PFSK-1 (cell line): ENCODE results near the gene TMEM11. TPM values are rescaled to one million over a fixed set of nuclear protein-coding genes. Genes with fewer than 3 reads are reported as not detected.

Experiments
- FOXP2 ChIP-seq: optimal IDR thresholded peaks from 2 replicates; pipeline ENCODE3; 2011; ENCODE audit warnings: borderline replicate concordance, control low read depth, inconsistent platforms; ENCODE audit not compliant: insufficient read depth; ENCODE audit errors: extremely low read length, extremely low read depth
- POLR2AphosphoS5 ChIP-seq: IDR thresholded peaks from 2 replicates; pipeline ENCODE4 v1.6.1; 2012; ENCODE audit warnings: low read depth, mild to moderate bottlenecking, control low read depth, low read length, moderate library complexity
- REST ChIP-seq, 2 experiments: IDR thresholded peaks; 2 replicates each; pipeline versions ENCODE4 v1.6.1 to v1.8.0; 2011 to 2012; ENCODE audit warnings: low read depth in 2 of 2, low read length in 2 of 2, control low read depth in 1 of 2, inconsistent platforms in 1 of 2, mild to moderate bottlenecking in 1 of 2, moderate library complexity in 1 of 2; ENCODE audit not compliant: insufficient read depth in 1 of 2
- SIN3A ChIP-seq: IDR thresholded peaks from 2 replicates; pipeline ENCODE4 v1.6.1; 2012; ENCODE audit warnings: mild to moderate bottlenecking, low read length, moderate library complexity, borderline replicate concordance; ENCODE audit not compliant: insufficient read depth
- TAF1 ChIP-seq: IDR thresholded peaks from 2 replicates; pipeline ENCODE4 v1.6.1; 2012; ENCODE audit warnings: low read length, control low read depth, borderline replicate concordance; ENCODE audit not compliant: insufficient read depth
- polyA plus RNA-seq: library from polyadenylated mRNA; unstranded; fragments of >200 nt; gene quantifications from one replicate; pipeline ENCODE4 v1.2.1, GENCODE V29; 2012; ENCODE audit warnings: low read depth, missing spikeins; ENCODE audit not compliant: insufficient read length

The TMEM11 gene
- 72.1 TPM for polyA plus RNA-seq

GRCh38 chr17:21214015-21214776, at the start of gene TMEM11:
TSS of gene TMEM11 (minus strand) at chr17:21214161. CDS start at chr17:21214152, 9 bp downstream.
- TF ChIP-seq FOXP2: peak; percentile 40
- TF ChIP-seq SIN3A: peak; percentile 13; the same call in 1 of the 2 replicates
- 0 out of 4 replicates have a peak, but pooled peaks of 1 of the 2 experiments have one; percentile 20 for TF ChIP-seq REST (IDR thresholded peaks at IDR 0.05; ENCODE audit: insufficient read depth in 1 of 2, low read depth in 2 of 2, low read length in 2 of 2)
- TF ChIP-seq TAF1: peak; percentile 93
- TF ChIP-seq POLR2AphosphoS5: peak; percentile 84

- TF ChIP-seq FOXP2 (peak; percentile 30), SIN3A (no peak), POLR2AphosphoS5 (peak; percentile 38; the same call in 1 of the 2 replicates), TAF1 (peak; percentile 20; the same call in 1 of the 2 replicates), REST (IDR thresholded peaks at IDR 0.05; ENCODE audit: insufficient read depth in 1 of 2, low read depth in 2 of 2, low read length in 2 of 2) (no peak)
Measured at GRCh38 chr17:21263376-21263775, 49.4 kb upstream of the TMEM11 start.

GRCh38 chr17:21262259-21262993, 48.5 kb upstream of the TMEM11 start:
- no peak for TF ChIP-seq TAF1
- no peak for TF ChIP-seq SIN3A
- TF ChIP-seq POLR2AphosphoS5: no peak
- no peak for TF ChIP-seq FOXP2
- no peak for TF ChIP-seq REST (IDR thresholded peaks at IDR 0.05; ENCODE audit: insufficient read depth in 1 of 2, low read depth in 2 of 2, low read length in 2 of 2)

- TF ChIP-seq REST (IDR thresholded peaks at IDR 0.05; ENCODE audit: insufficient read depth in 1 of 2, low read depth in 2 of 2, low read length in 2 of 2) (no peak), TAF1 (no peak), SIN3A (no peak), FOXP2 (no peak), POLR2AphosphoS5 (no peak)
Measured at GRCh38 chr17:21258593-21258992, 44.6 kb upstream of the TMEM11 start.
